Measurements from ENCODE around the gene COL27A1. TPM values are rescaled to one million over a fixed set of nuclear protein-coding genes. Genes with fewer than 3 reads are reported as not detected.

COL27A1 gene
- total RNA-seq, 2 experiments from 2014 or later: 0.87 to 1.2 TPM

GRCh38 chr9:114161513-114161912 is 6.2 kb downstream of the COL27A1 start:
- H3K4me3 Mint-ChIP-seq: no peak overlapping the region
- peaks cover 3% of the 10 kb centered on the region for H3K4me1 ChIP-seq (ENCODE audit: insufficient read depth, low read length)
- intact Hi-C loops (cut with DNase I, micrococcal nuclease): no loop called here

GRCh38 chr9:114163517-114163951 is 8.2 kb downstream of the COL27A1 start:
- TF ChIP-seq, protein P1, sequence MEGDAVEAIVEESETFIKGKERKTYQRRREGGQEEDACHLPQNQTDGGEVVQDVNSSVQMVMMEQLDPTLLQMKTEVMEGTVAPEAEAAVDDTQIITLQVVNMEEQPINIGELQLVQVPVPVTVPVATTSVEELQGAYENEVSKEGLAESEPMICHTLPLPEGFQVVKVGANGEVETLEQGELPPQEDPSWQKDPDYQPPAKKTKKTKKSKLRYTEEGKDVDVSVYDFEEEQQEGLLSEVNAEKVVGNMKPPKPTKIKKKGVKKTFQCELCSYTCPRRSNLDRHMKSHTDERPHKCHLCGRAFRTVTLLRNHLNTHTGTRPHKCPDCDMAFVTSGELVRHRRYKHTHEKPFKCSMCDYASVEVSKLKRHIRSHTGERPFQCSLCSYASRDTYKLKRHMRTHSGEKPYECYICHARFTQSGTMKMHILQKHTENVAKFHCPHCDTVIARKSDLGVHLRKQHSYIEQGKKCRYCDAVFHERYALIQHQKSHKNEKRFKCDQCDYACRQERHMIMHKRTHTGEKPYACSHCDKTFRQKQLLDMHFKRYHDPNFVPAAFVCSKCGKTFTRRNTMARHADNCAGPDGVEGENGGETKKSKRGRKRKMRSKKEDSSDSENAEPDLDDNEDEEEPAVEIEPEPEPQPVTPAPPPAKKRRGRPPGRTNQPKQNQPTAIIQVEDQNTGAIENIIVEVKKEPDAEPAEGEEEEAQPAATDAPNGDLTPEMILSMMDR (IDR thresholded peaks at IDR 0.05): no peak
- Mint-ChIP-seq H3K27me3 (peaks cover 8% of the 10 kb centered on the region), H3K9me3 (no peaks in the 10 kb centered on the region), H3K27ac (no peak overlapping the region), H3K4me1 (ENCODE audit: low read depth) (no peaks in the 10 kb centered on the region), H3K36me3 (ENCODE audit: low read depth) (no peaks in the 10 kb centered on the region), H3K4me3 (no peak overlapping the region)
- H3K27me3 ChIP-seq (ENCODE audit: control insufficient read depth in 1 of 2, insufficient read depth in 2 of 2, low read length in 2 of 2): peaks cover 0 to 6% of the 10 kb centered on the region in 2 experiments
- DNase-seq (no peak), ATAC-seq (ENCODE audit: poor library complexity) (no peak)
- H3K9me3 ChIP-seq (ENCODE audit: control insufficient read depth in 1 of 2, insufficient read depth in 1 of 2, low read length in 2 of 2): peaks cover 0 to 3% of the 10 kb centered on the region in 2 experiments
- POLR2A ChIA-PET: no interaction called here
- intact Hi-C loops (cut with DNase I, micrococcal nuclease): no loop called here
- no peak overlapping the region for H3K4me3 ChIP-seq (ENCODE audit: low read length)
- no peak overlapping the region for H3K27ac ChIP-seq (ENCODE audit: low read depth in 1 of 2, low read length in 2 of 2)
- no peaks in the 10 kb centered on the region for H3K4me1 ChIP-seq (ENCODE audit: insufficient read depth, low read length)
- no peaks in the 10 kb centered on the region for H3K36me3 ChIP-seq (ENCODE audit: insufficient read depth, low read length)
- CTCF ChIA-PET: no interaction called here

More at GRCh38 chr9:114161513-114161912, 6.2 kb downstream of the COL27A1 start:
- Histone ChIP-seq H3K9me3 (ENCODE audit: control insufficient read depth in 1 of 2, insufficient read depth in 1 of 2, low read length in 2 of 2) (no peaks in the 10 kb centered on the region), H3K36me3 (ENCODE audit: insufficient read depth, low read length) (no peaks in the 10 kb centered on the region), H3K27ac (ENCODE audit: low read depth in 1 of 2, low read length in 2 of 2) (no peak overlapping the region), H3K4me3 (ENCODE audit: low read length) (no peak overlapping the region), H3K27me3 (ENCODE audit: control insufficient read depth in 1 of 2, insufficient read depth in 2 of 2, low read length in 2 of 2) (peaks cover 2 to 3% of the 10 kb centered on the region in 2 experiments)
- Mint-ChIP-seq H3K36me3 (ENCODE audit: low read depth) (no peaks in the 10 kb centered on the region), H3K27me3 (peaks cover 15% of the 10 kb centered on the region), H3K27ac (no peak overlapping the region), H3K9me3 (no peaks in the 10 kb centered on the region), H3K4me1 (ENCODE audit: low read depth) (peaks cover 7% of the 10 kb centered on the region)
- DNase-seq (no peak), ATAC-seq (ENCODE audit: poor library complexity) (no peak)
- POLR2A ChIA-PET: no interaction called here
- TF ChIP-seq, protein P1 (IDR thresholded peaks at IDR 0.05): no peak
- CTCF ChIA-PET: no interaction called here

GRCh38 chr9:114164191-114164794 is 9.0 kb downstream of the COL27A1 start:
- POLR2A ChIA-PET: no interaction called here
- Mint-ChIP-seq H3K27ac (no peak overlapping the region), H3K4me3 (no peak overlapping the region), H3K27me3 (peaks cover 8% of the 10 kb centered on the region), H3K9me3 (no peaks in the 10 kb centered on the region), H3K4me1 (ENCODE audit: low read depth) (no peaks in the 10 kb centered on the region), H3K36me3 (ENCODE audit: low read depth) (no peaks in the 10 kb centered on the region)
- H3K4me3 ChIP-seq (ENCODE audit: low read length): no peak overlapping the region
- DNase-seq (no peak), ATAC-seq (ENCODE audit: poor library complexity) (no peak)
- CTCF ChIA-PET: no interaction called here
- no peaks in the 10 kb centered on the region for H3K36me3 ChIP-seq (ENCODE audit: insufficient read depth, low read length)
- H3K4me1 ChIP-seq (ENCODE audit: insufficient read depth, low read length): no peaks in the 10 kb centered on the region
- H3K9me3 ChIP-seq (ENCODE audit: control insufficient read depth in 1 of 2, insufficient read depth in 1 of 2, low read length in 2 of 2): peaks cover 0 to 3% of the 10 kb centered on the region in 2 experiments
- intact Hi-C loops (cut with DNase I, micrococcal nuclease): no loop called here
- H3K27ac ChIP-seq (ENCODE audit: low read depth in 1 of 2, low read length in 2 of 2): no peak overlapping the region
- TF ChIP-seq, protein P1 (IDR thresholded peaks at IDR 0.05): no peak
- H3K27me3 ChIP-seq (ENCODE audit: control insufficient read depth in 1 of 2, insufficient read depth in 2 of 2, low read length in 2 of 2): peaks cover 0 to 6% of the 10 kb centered on the region in 2 experiments
